Measurements from ENCODE around the gene SUPV3L1.

Gene SUPV3L1

GRCh38 chr10:69224862-69225657 is 45.0 kb downstream of the SUPV3L1 start:
- H3K27ac ChIP-seq, result no peak overlapping the region
- no peak for TF ChIP-seq CTCF (conservative IDR thresholded peaks at IDR 0.05)

GRCh38 chr10:69225681-69226080 is 45.6 kb downstream of the SUPV3L1 start:
- H3K27ac ChIP-seq, result no peak overlapping the region
- no peak for TF ChIP-seq CTCF (conservative IDR thresholded peaks at IDR 0.05)

GRCh38 chr10:69226919-69227450 is 47.0 kb downstream of the SUPV3L1 start:
- no peak for TF ChIP-seq CTCF (conservative IDR thresholded peaks at IDR 0.05)

GRCh38 chr10:69228151-69228550 is 48.1 kb downstream of the SUPV3L1 start:
- no peak overlapping the region for H3K27ac ChIP-seq
- no peak for TF ChIP-seq CTCF (conservative IDR thresholded peaks at IDR 0.05)

More at GRCh38 chr10:69226919-69227450, 47.0 kb downstream of the SUPV3L1 start:
- no peak overlapping the region for H3K27ac ChIP-seq

GRCh38 chr10:69229616-69229916 is 49.5 kb downstream of the SUPV3L1 start:
- TF ChIP-seq CTCF (conservative IDR thresholded peaks at IDR 0.05), result no peak
- no peak overlapping the region for H3K27ac ChIP-seq

- TF ChIP-seq CTCF (conservative IDR thresholded peaks at IDR 0.05), result no peak
- no peak overlapping the region for H3K27ac ChIP-seq
Observed at GRCh38 chr10:69230128-69230527, 50.1 kb downstream of the SUPV3L1 start.

- TF ChIP-seq CTCF (conservative IDR thresholded peaks at IDR 0.05), result no peak
Observed at GRCh38 chr10:69232252-69232651, 52.2 kb downstream of the SUPV3L1 start.

More at GRCh38 chr10:69232252-69232651, 52.2 kb downstream of the SUPV3L1 start:
- H3K27ac ChIP-seq, result no peak overlapping the region

Measured in VCaP (cell line).